NOMO-1 treated with dmso at 0.1 percent for 144 hours (cell line): ENCODE data around the gene MYH7B.

Source experiments
- DNase-seq: peaks from one replicate; lab custom pipeline; 2025; ENCODE audit not compliant: unreplicated experiment; lab: John Stamatoyannopoulos, UW

MYH7B gene

DNA sequence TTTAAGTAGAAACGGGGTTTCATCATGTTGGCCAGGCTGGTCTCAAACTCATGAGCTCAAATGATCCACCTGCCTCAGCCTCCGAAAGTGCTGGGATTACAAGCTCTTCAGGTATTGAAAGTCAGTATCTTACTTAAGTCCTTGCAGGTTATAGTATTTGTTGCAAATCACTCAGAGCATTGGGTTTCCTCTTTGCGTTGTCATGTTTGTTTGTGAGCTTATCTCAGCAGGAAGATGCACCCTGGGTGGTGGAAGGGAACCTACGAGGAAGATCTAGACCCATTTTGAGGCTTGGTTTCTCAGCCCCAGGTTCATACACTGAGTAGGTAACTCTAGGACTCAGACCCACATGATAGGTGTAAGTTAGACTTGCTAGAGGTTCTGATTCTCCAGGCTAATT, 18.6 kb downstream of the MYH7B start:
- no peak for DNase-seq

DNA sequence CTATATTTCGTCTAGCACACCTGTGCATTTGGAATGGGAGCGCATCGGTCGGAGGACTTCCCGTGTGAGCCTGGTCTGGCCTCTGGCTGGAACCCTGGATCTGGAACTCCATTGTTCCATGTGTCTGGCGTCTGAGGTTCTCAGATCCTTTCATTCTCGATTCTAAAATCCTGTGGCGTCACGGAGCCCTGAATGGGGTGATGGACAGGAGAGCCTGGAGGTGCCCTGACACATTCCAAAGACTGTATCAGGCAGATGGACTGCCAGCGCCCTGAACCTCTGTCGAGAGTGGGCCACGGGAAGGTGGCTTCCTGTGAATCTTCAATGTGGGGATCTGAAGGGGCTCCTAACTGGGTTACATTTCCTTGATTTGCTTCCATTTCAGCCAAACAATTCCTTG, 20.6 kb downstream of the MYH7B start:
- no peak for DNase-seq

DNA sequence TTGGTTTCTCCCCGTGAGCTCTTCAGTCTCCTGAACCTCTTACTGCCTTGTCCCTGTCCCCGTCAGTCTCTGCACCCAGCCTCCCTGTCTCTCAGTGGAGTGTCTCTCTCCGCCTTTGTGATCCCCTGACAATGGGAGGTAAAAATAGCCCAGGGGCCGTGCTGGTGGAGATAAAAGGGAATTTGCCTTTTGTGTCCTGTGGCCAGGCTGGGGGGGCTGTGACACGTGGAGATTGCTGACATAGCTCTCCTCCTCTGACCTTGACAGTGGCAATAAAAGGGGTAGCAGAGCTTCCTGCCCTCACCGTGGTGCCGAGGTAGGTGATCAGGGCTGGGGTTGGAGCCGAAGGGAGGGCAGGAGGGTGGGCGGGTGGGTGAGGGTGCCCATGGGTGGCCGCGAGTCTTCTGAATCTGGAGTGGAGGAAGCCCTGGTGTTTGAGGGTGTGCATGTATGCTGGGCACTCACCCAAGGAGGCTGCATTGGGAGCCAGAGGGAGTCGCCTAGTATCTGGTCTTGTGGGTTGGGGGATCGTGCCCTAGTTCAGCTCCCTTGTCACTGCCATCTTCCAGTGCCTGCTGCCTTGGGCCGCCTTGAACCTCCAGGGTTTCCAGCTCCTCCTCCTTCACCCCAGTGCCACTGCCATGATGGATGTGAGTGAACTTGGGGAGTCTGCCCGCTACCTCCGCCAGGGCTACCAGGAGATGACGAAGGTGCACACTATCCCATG, 21.9 kb downstream of the MYH7B start:
- no peak for DNase-seq

DNA sequence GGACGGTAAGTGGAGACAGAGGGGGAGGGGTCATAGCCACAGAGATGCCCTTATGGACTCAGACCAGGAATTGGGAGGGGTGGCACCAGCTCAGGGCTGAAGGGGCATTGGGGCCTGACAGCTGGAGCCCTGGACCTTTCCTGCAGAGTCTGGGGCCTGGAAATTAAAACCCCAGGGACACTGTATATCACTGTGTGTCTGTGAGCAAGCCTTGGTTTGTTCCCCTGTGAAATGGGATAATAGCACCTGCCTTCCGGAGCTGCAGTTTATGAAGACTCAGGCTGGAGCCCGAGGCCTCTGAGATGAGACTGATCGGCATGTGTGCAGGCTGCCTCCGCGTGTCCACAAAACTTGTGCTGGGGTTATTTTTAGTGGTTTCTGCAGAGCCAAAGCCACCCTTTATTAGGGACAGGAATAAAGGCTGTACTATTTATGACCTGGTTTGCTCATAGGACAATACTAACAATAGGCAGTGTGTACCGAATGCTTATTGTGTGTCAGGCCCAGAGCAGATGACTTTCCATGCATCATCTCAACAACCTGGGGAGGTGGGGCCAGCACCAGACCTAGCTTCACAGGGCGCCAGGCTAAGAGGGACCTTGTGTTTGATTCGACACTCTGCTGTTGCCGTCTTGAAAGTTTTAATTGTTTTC, 22.6 kb downstream of the MYH7B start:
- no peak for DNase-seq

DNA sequence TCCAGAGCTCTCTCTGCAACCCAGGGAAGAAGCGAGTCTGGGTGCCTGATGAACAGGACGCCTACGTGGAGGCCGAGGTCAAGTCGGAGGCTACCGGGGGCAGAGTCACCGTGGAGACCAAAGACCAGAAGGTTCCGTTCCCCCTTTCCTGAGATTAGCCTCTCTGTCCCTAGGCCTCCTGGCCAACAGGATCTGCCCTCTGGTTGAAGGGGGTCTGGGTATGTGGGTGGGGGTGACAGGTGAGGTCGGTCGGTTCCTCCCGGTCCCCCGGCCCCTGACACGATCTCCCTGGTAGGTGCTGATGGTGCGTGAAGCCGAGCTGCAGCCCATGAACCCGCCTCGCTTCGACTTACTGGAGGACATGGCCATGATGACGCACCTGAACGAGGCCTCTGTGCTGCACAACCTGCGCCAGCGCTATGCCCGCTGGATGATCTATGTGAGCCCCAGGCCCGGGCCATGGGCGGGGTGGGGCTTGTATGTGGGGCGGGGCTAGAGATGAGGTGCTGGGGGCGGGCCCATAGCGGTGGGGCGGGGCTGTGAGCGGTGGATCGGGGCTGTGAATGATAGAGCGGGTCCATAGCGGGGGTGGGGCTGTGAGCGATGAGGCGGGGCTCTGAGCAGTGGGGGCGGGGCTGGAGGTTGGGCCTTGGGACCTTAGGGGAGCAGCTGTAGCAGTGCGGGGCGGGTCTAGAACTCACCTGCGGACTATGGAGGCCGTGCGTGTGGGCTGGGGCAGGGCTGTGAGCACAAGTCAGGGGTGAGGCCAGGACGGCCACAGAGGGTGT, 23.9 kb downstream of the MYH7B start:
- no peak for DNase-seq

DNA sequence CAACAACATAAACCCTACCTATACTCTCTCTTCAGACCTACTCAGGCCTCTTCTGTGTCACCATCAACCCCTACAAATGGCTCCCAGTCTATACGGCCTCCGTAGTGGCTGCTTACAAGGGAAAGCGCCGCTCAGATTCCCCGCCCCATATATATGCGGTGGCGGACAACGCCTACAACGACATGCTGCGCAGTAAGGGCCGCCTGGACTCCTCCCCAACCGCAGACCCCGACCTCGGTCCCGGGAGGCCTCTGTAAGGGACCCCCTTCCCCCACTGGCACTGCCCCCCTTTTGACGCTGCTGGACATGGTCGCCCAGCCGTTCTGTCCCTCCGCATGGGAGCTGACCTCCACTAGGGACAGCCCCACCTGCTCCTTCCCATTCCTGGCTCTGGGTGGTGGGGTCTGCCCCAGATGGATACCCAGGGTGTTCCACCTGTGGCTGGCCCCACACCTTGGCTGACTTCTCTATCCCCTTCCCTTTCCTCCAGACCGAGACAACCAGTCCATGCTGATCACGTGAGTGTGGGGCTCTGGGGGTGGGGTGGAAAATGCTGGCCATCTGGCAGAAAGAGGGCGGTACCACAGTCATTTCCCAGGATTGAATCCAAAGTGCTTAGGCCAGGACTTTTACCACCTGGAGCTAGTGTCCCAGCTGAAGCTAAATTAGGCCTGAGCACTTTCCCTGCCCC, 25.0 kb downstream of the MYH7B start:
- no peak for DNase-seq

DNA sequence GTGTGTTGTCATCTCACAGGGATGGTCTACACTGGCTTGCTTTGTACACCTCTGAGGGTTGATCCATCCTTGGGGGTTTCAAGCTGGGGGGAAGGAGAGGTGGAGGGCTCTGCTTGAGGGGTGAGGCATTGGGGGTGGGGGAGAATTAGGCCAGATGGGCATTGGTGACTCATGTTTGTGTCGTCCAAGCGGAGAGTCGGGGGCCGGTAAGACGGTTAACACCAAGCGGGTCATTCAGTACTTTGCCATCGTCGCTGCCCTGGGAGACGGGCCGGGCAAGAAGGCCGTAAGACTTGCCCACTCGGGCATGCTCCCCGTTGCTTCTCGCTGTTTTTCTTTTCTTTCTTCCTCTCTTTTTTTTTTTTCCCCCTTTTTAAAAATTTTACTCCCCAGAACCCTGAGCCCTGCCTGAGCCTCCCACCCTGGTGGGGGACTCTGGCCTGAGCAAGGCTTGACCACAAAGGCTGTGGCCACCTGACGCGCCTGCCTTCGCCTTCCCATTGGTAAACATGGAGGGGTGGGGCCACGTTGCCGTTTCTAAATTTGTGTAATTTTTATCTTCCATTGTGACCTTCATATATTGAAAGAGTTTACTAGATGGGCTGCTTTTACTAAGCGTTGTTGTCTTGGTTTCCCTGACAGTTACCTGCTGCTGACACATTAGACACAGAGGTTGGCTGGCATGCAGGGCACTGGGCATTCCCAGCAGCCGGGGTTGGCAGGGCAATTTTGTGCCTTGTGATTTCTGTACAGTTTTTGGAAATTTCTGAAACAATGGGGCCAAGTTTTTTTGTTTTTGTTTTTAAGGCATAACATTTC, 26.8 kb downstream of the MYH7B start:
- DNase-seq: no peak

DNA sequence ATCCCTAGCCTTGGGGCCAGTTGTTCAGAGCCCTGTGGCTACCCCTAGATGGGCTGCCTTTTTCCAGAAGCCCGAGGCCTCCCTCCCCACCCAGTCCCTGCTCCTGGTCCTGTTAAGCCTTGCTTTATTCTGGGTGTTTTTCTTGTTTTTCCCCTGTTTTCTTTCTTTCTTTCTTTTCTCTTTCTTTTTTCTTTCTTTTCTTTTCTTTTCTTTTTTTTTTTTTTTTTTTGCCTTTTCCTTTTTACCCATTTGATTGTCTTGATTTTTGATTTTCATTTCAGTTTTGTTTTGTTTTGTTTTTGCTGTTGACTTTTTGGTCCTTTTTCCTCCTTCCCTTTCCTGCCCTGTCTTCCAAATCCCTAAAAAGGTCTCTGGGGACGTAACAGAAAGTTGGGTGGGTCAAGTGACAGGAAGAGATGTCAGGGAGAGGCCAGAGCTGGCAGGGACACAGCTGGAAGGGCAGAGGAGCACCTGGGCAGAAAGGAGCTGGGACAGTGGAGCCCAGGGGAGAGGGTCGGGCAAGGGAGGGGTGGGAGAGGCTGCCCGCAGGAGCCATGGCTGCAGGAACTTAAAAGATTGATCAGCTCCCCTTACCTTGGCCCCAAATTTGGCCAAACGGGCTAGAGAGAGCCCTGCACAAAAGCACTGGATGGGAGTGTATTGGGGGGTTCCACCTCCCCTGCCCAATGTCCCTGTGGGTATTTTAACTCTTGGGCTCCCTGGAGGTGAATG, 27.6 kb downstream of the MYH7B start:
- DNase-seq: no peak

DNA sequence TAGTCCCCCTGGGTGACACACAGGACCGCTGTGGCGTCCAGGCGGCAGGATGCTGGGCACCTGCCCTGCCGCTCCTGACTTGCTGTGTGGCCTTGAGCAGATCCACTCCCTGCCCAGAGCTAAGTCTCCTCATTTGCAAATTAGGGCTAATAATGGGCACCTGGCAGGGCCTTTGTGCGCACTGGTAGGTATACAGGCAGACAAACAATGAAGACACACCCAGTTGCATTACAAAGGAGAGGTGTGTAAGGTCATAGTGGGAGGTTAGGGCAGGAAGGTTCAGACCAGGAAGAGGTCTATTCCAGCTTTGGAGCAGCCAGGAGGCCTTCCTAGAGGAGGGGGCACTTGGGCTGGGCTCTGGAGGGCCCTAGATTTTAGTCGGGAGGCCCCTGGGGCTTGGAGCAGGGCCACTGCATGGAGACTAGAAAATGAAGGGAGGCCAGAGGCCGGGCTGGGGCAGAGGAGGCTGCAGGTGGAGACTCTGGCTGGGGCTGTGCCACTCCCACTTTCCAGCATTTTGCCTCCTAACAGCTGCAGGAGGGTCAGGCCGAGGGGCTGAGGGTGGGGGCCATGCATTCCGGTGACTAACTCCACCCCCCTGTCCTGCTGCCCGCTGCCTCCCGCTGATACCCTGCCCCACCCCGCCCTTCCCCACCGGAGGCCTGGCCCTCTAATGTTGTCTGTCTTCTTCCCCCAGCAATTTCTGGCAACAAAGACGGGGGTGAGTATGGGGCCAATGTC, 28.5 kb downstream of the MYH7B start:
- no peak for DNase-seq

DNA sequence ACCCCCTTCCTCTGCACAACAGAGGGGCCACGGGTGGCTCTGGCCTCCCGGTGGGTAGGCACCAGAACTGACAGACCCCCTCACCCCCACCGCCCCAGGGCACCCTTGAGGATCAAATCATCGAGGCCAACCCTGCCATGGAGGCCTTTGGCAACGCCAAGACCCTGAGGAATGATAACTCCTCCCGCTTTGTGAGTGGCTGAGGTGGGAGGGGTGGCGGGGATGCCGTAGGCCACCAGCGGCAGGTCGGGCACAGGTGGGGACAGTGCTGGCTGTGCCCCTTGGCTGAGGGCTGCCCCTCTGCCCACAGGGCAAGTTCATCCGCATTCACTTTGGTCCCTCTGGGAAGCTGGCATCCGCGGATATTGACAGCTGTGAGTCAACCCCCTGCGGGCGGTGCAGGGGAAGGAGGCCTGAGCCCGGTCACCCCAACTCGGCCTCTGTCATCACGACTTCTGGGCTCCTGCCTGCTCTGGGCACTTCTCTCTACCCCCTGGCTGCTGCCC, 29.1 kb downstream of the MYH7B start:
- DNase-seq: no peak

DNA sequence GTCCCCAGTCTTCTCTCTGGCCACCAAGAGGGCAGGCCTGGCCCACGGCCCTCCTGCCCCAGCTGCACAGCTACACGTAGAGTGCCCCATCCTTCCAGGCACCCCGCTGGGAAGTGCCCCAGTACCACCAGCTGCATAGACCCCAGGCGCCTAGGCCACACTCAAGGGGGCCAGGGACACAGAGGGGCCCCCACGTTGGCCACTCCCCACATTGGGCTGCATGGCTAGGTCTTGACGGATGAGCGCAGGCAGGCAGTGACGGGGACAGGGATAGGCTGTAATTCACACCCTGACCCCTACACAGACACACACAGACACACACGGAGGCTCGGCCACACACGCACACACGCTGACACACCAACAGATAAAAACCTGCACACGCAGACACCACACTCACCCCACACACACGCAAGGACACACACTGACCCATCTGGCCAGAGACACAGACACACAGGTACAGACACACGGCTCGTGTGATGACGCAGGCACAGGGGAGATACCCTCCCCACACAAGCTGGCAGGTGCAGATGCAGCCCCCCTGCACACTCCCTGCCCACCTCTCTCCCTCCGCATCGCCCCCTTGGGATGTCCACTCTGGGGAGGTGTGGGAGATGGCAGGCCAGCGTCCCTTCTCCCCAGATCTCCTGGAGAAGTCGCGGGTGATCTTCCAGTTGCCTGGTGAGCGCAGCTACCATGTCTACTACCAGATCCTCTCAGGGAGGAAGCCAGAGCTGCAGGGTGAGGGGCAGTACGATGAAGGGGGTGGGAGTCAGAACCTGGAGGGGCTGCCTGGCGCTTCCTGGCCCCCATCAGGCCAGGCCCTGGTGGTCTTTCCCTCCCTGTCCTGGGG, 30.0 kb downstream of the MYH7B start:
- DNase-seq: no peak

DNA sequence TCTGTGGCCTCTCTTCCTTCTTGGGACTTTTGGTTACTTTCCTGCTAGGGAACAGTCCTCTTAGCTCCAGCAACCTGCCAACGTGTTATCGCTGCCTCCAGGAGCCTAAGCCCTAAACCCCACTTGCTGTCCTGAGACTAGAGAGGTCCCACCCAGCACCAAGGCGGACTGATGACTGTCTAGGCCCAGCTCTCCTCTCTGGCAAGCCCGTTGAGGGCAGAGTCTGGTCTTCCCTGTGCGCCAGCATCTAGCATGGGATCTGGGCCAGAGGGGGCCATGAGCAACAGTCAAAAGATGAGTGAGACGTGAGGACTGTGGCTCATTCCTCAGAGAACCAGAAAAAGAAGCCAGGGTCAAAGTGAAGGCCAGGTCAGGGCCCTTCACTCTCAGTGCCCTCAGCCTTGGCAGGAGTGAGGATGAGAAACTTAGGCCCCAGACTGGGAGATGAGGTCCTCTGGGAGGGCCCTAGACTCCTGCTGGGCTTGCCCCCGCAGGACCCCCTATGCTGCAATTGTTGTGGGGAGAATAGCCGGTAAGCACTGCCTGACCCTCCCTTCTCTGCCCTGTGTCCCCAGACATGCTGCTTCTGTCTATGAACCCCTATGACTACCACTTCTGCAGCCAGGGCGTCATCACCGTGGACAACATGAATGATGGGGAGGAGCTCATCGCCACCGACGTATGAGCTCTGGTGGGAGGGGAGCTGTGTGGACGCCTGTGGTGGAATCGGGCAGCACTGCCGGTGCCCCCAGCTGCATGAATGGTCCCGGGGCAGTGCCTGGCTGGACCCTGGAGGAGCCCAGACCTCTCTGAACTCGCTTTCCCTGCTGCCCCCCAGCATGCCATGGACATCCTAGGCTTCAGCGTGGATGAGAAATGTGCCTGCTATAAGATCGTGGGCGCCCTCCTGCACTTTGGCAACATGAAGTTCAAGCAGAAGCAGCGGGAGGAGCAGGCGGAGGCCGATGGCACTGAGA, 30.9 kb downstream of the MYH7B start:
- DNase-seq: no peak

DNA sequence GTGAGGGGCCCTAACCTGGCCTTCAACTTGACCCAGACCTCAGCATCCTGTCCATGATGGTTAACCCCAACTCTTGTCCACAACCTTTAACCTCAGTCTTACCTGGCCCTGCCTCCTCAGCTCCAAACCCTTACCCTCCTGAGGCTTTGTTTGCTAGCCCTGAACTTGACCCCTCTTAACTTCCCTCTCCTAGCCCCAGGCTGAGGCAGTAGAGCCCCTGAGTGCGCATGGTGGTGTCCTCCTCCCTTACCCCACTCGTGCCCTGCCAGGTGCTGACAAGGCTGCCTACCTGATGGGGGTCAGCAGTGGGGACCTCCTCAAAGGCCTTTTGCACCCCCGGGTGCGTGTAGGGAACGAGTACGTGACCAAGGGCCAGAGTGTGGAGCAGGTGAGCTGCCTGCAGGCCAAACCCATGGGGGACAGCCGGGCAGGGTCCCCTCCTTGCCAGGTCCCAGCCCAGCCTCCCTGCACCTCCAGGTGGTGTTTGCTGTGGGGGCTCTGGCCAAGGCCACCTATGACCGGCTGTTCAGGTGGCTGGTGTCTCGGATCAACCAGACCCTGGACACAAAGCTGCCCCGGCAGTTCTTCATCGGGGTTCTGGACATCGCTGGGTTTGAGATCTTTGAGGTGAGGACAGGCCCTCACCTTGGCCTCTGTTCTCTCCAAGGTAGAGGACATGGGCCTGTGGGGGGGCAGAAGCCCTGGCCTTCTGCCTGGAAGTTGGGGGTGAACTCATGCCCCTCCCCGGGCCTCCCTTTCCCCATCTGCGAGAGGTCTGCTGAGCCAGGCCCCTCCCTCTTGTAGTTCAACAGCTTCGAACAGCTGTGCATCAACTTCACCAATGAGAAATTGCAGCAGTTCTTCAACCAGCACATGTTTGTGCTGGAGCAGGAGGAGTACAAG, 31.9 kb downstream of the MYH7B start:
- no peak for DNase-seq

DNA sequence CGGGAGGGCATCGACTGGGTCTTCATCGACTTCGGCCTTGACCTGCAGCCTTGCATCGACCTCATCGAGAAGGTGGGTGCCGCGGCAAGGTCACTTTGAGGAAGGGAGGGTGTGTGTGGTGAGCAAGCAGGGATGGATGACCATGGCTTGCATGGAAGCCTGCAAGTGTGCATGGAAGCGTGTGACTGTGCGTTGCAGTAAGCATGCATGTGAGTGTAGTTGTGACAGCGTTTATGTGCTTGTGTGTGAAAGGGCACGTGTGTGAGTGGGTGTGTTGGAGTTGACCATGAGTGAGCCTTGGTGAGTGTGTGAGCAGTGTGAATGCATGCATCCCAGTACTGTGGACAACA, 32.5 kb downstream of the MYH7B start:
- no peak for DNase-seq

DNA sequence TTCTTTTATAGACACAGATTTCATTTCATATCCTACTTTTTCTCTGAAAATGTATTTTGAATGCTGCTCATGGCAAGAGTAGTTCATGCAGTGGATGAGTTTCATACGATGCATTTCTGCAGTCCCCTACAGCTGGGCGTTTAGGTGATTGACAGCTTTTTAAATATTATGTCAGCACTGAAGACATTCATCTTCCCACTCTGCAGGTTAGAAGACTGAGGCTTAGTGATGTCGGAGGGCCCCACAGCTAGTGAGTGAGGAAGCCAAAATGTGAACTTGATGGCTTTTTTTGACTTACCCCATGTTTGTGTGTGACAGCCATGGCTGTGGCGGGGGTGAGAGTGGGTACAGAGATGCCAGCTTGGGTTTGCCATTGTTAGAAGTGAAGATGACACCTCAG, 33.5 kb downstream of the MYH7B start:
- no peak for DNase-seq

DNA sequence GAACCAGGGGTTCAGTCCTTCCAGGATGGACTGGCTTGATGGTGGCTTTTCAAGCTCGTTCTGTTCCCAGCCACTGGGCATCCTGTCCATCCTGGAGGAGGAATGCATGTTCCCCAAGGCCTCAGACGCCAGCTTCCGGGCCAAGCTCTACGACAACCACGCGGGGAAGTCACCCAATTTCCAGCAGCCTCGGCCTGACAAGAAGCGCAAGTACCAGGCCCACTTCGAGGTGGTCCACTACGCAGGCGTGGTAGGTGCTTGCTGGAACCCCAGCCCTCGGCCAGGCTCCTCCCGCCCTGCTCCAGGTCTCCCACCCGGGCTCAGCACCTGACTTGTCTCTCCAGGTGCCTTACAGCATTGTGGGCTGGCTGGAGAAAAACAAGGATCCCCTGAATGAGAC, 34.0 kb downstream of the MYH7B start:
- no peak for DNase-seq
